IMR-90 (cell line): ENCODE data around the gene EFHC2. TPM values are rescaled to one million over a fixed set of nuclear protein-coding genes. Genes with fewer than 3 reads are reported as not detected.

Experiments used
- ATAC-seq: fragments of 200-7000 bp; cut with Tn5 transposase; 2 replicates; pipeline ENCODE4 v1.9.1; 2020; ENCODE audit warnings: low read depth, mild to moderate bottlenecking, moderate library complexity
- BruUV-seq: library from RNA; stranded (reverse); fragments of 400-500 nt; replicated peaks from 2 replicates; lab custom pipeline; 2021; lab: Mats Ljungman, UMichigan
- CTCF ChIA-PET: fragments of 300-600 bp; formaldehyde crosslinking; extraction: SDS; loops from one replicate; lab custom pipeline; 2021; ENCODE audit warnings: antibody characterized with exemption; lab: Yijun Ruan, JAX
- POLR2A ChIA-PET: fragments of 300-600 bp; sonication (Branson Sonifier 250); formaldehyde crosslinking; loops from one replicate; lab custom pipeline; 2022; ENCODE audit warnings: antibody characterized with exemption; ENCODE audit not compliant: unreplicated experiment; lab: Charles Lee
- DNase-seq: peaks from one replicate; pipeline ENCODE4 v3.0.0; 2013
- H2AFZ ChIP-seq: replicated peaks from 2 replicates; pipeline ENCODE3; 2013; ENCODE audit warnings: low read length, mild to moderate bottlenecking; ENCODE audit not compliant: poor library complexity
- H2AK5ac ChIP-seq: 2 replicates; pipeline ENCODE4 v1.6.1; 2013; ENCODE audit warnings: low read depth, low read length, inconsistent platforms
- H2AK9ac ChIP-seq: replicated peaks from 2 replicates; pipeline ENCODE3; 2013; ENCODE audit warnings: mild to moderate bottlenecking, low read depth, low read length, moderate library complexity; ENCODE audit not compliant: poor library complexity
- H2BK120ac ChIP-seq: 2 replicates; pipeline ENCODE4 v1.6.1; 2013; ENCODE audit warnings: low read depth, low read length, inconsistent platforms
- H2BK15ac ChIP-seq: 3 replicates; pipeline ENCODE4 v1.6.1; 2013; ENCODE audit warnings: low read depth, low read length, inconsistent platforms
- H2BK20ac ChIP-seq: 2 replicates; pipeline ENCODE4 v1.6.1; 2013; ENCODE audit warnings: low read depth, mild to moderate bottlenecking, inconsistent platforms, low read length, moderate library complexity
- H2BK5ac ChIP-seq: 2 replicates; pipeline ENCODE4 v1.6.1; 2013; ENCODE audit warnings: mild to moderate bottlenecking, low read depth, low read length, inconsistent platforms; ENCODE audit not compliant: poor library complexity, severe bottlenecking
- H3K14ac ChIP-seq: replicated peaks from 2 replicates; pipeline ENCODE4 v1.6.1; 2013; ENCODE audit warnings: low read depth, low read length, inconsistent platforms
- H3K18ac ChIP-seq: 2 replicates; pipeline ENCODE4 v1.6.1; 2013; ENCODE audit warnings: low read depth, low read length, control low read depth
- H3K23ac ChIP-seq: 2 replicates; pipeline ENCODE4 v1.6.1; 2013; ENCODE audit warnings: low read depth, low read length, inconsistent platforms
- H3K27ac ChIP-seq: 2 replicates; pipeline ENCODE4 v1.5.1; 2013; ENCODE audit warnings: mild to moderate bottlenecking, control low read depth, low read length; ENCODE audit not compliant: insufficient read depth
- H3K27me3 ChIP-seq: 2 replicates; pipeline ENCODE4 v1.6.1; 2013; ENCODE audit warnings: low read length; ENCODE audit not compliant: control insufficient read depth, insufficient read depth
- H3K36me3 ChIP-seq: 2 replicates; pipeline ENCODE4 v1.6.1; 2013; ENCODE audit warnings: low read length, mixed read lengths; ENCODE audit not compliant: control insufficient read depth, insufficient read depth
- H3K4ac ChIP-seq: 2 replicates; pipeline ENCODE4 v1.6.1; 2013; ENCODE audit warnings: low read depth, low read length, inconsistent platforms
- H3K4me1 ChIP-seq: 2 replicates; pipeline ENCODE4 v1.6.1; 2013; ENCODE audit warnings: low read length, mixed read lengths; ENCODE audit not compliant: control insufficient read depth, insufficient read depth
- H3K4me2 ChIP-seq: 2 replicates; pipeline ENCODE4 v1.6.1; 2013; ENCODE audit warnings: low read depth, mild to moderate bottlenecking, control low read depth, low read length, moderate library complexity
- H3K4me3 ChIP-seq: 2 replicates; pipeline ENCODE4 v1.5.1; 2013; ENCODE audit warnings: low read depth, mild to moderate bottlenecking, control low read depth, low read length, moderate library complexity; ENCODE audit not compliant: insufficient read depth
- H3K56ac ChIP-seq: 2 replicates; pipeline ENCODE4 v1.6.1; 2013; ENCODE audit warnings: low read length, inconsistent platforms; ENCODE audit not compliant: insufficient read depth; ENCODE audit errors: extremely low read depth
- H3K79me1 ChIP-seq, 2 experiments: 2 replicates each; pipeline ENCODE4 v1.6.1; 2013; ENCODE audit warnings: low read length in 2 of 2, inconsistent platforms in 1 of 2, low read depth in 1 of 2
- H3K9ac ChIP-seq: 2 replicates; pipeline ENCODE4 v1.6.1; 2013; ENCODE audit warnings: low read depth, low read length, control low read depth
- H3K9me1 ChIP-seq: 2 replicates; pipeline ENCODE4 v1.6.1; 2013; ENCODE audit warnings: low read length, inconsistent platforms; ENCODE audit not compliant: insufficient read depth
- H3K9me3 ChIP-seq: 2 replicates; pipeline ENCODE4 v1.6.1; 2013; ENCODE audit warnings: low read length; ENCODE audit not compliant: control insufficient read depth, insufficient read depth
- H4K20me1 ChIP-seq: 2 replicates; pipeline ENCODE4 v1.6.1; 2013; ENCODE audit warnings: low read length, inconsistent platforms; ENCODE audit not compliant: insufficient read depth
- H4K5ac ChIP-seq: 2 replicates; pipeline ENCODE4 v1.6.1; 2013; ENCODE audit warnings: mild to moderate bottlenecking, low read depth, low read length, control low read depth
- H4K8ac ChIP-seq, 2 experiments: 2 replicates each; pipeline ENCODE4 v1.6.1; 2013; ENCODE audit warnings: low read depth in 2 of 2, low read length in 2 of 2, control low read depth in 1 of 2, inconsistent platforms in 1 of 2
- H4K91ac ChIP-seq: 2 replicates; pipeline ENCODE4 v1.6.1; 2013; ENCODE audit warnings: low read depth, low read length, inconsistent platforms; ENCODE audit not compliant: insufficient read depth
- BHLHE40 ChIP-seq: fragments of 150-350 bp; IDR thresholded peaks from 2 replicates; pipeline ENCODE4 v1.6.1; 2016; ENCODE audit warnings: mild to moderate bottlenecking, low read depth, low read length
- MAFK ChIP-seq: IDR thresholded peaks from 2 replicates; pipeline ENCODE4 v1.6.1; 2012; ENCODE audit warnings: low read depth, low read length, improper control_type of control experiment
- MXI1 ChIP-seq: IDR thresholded peaks from 2 replicates; pipeline ENCODE4 v1.6.1; 2012; ENCODE audit warnings: low read depth, mild to moderate bottlenecking, low read length, moderate library complexity, borderline replicate concordance
- NFE2L2 ChIP-seq: fragments of 150-350 bp; IDR thresholded peaks from 2 replicates; pipeline ENCODE4 v1.6.1; 2016; ENCODE audit warnings: low read depth, mild to moderate bottlenecking, low read length
- POLR2A ChIP-seq: IDR thresholded peaks from 2 replicates; pipeline ENCODE4 v1.6.1; 2012; ENCODE audit warnings: mild to moderate bottlenecking, low read depth, low read length
- RAD21 ChIP-seq: IDR thresholded peaks from 2 replicates; pipeline ENCODE4 v1.6.1; 2012; ENCODE audit warnings: low read length, improper control_type of control experiment
- RFX5 ChIP-seq: IDR thresholded peaks from 2 replicates; pipeline ENCODE4 v1.8.0; 2012; ENCODE audit warnings: low read depth, mild to moderate bottlenecking, low read length, moderate library complexity
- SMC3 ChIP-seq: fragments of 150-350 bp; IDR thresholded peaks from 2 replicates; pipeline ENCODE4 v1.6.1; 2016; ENCODE audit warnings: low read depth, mild to moderate bottlenecking, antibody characterized with exemption, low read length, moderate library complexity
- WGBS, 2 experiments: methylation state at CpG; one replicate each; pipeline versions ENCODE4 v1.1.5 to v1.1.7; 2013; ENCODE audit warnings: missing lambda C conversion rate in 2 of 2; ENCODE audit not compliant: insufficient read length in 1 of 2; ENCODE audit errors: extremely low coverage in 2 of 2; 5-methylcytosine and 5-hydroxymethylcytosine counted together
- dilution Hi-C: fragments of 300-500 bp; cut with HindIII; formaldehyde crosslinking; loops from one replicate; pipeline ENCODE4 v1.14.3; 2018; ENCODE audit warnings: low sequenced_read_pairs; ENCODE audit not compliant: unreplicated experiment
- in situ Hi-C: fragments of 300-500 bp; cut with MboI; formaldehyde crosslinking; loops from 3 replicates; pipeline ENCODE4 v1.14.3; 2019; ENCODE audit warnings: low sequenced_read_pairs, inconsistent platforms, mixed read lengths
- intact Hi-C: fragments of 100-400 bp; cut with micrococcal nuclease; formaldehyde crosslinking; loops from 2 replicates; pipeline ENCODE4 v1.10.0; 2022
- polyA plus RNA-seq, 3 experiments: library from polyadenylated mRNA; depleted of rRNA; stranded (reverse); fragments of >200 nt; gene quantifications; 2 replicates each; pipeline ENCODE4 v1.2.3, GENCODE V29; 2012; ENCODE audit warnings: low replicate concordance in 1 of 3
- total RNA-seq: library from RNA; depleted of rRNA; stranded (reverse); fragments of >200 nt; gene quantifications from 2 replicates; pipeline ENCODE4 v1.2.3, GENCODE V29; 2012
- TF ChIP-seq, protein P1 (sequence below): fragments of 150-350 bp; IDR thresholded peaks from 2 replicates; pipeline ENCODE4 v1.6.1; 2017; ENCODE audit warnings: mild to moderate bottlenecking, antibody characterized with exemption, low read length, low read depth
- TF ChIP-seq, protein P2 (sequence below): fragments of 150-350 bp; IDR thresholded peaks from 2 replicates; pipeline ENCODE4 v1.6.1; 2016; ENCODE audit warnings: low read depth, mild to moderate bottlenecking, low read length, moderate library complexity, borderline replicate concordance

Gene EFHC2
- total and polyA plus RNA-seq, 2 of the 4 experiments (the other 2 are of a cell fraction): 0.18 to 0.24 TPM

DNA sequence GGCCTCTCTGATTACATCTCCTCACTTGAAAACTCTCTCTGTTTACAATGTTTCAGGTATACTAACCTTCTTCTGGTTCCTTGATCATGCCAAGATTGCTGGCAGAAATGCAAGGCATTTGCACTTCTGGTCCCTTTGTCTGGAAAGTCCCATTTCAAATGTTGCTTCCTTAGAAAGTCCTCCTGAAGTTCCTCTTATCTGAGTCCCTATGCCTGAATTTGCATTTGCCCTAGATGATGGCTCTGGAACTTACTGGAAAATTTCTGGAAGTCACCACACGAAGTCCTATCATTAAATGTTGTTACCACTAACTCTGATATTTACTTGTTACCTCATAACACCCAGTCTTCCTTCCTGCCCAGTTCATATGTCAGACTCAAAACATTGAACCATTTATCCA, 176.4 kb downstream of the EFHC2 start:
- BruUV-seq: no TSS peak
- Histone ChIP-seq H2BK20ac (no peak overlapping the region), H3K27ac (no peak overlapping the region), H2AFZ (no peak overlapping the region), H4K5ac (no peak overlapping the region), H3K36me3 (no peaks in the 10 kb centered on the region), H3K27me3 (peaks cover 4% of the 10 kb centered on the region; the same call in 1 of the 2 replicates), H2BK5ac (no peak overlapping the region), H3K4me2 (no peak overlapping the region), H3K4me1 (no peaks in the 10 kb centered on the region), H4K8ac (no peak overlapping the region), H3K79me1 (no peaks in the 10 kb centered on the region), H2BK120ac (no peak overlapping the region), H3K14ac (no peak overlapping the region), H4K91ac (no peak overlapping the region), H3K56ac (no peak overlapping the region), H3K4ac (no peak overlapping the region), H4K20me1 (no peaks in the 10 kb centered on the region), H3K9me3 (no peaks in the 10 kb centered on the region), H3K9me1 (no peaks in the 10 kb centered on the region), H3K4me3 (no peak overlapping the region), H3K9ac (no peak overlapping the region), H2AK9ac (no peak overlapping the region), H3K23ac (no peak overlapping the region), H2AK5ac (no peak overlapping the region), H2BK15ac (no peak overlapping the region), H3K18ac (no peak overlapping the region)
- no peak for ATAC-seq
- DNase-seq: no peak
- POLR2A ChIA-PET: no interaction called here
- dilution Hi-C loops (no loop called here), intact Hi-C loops (no loop called here), in situ Hi-C loops (no loop called here)
- CTCF ChIA-PET: interaction anchor here (0.6 kb wide), 1 partner anchor 1813 kb away, joined by 3 read pairs; no protein-coding TSS in a partner anchor
- WGBS, 2 experiments: no CpG with 5 or more reads among the region's 1 CpG
- TF ChIP-seq, protein P1, sequence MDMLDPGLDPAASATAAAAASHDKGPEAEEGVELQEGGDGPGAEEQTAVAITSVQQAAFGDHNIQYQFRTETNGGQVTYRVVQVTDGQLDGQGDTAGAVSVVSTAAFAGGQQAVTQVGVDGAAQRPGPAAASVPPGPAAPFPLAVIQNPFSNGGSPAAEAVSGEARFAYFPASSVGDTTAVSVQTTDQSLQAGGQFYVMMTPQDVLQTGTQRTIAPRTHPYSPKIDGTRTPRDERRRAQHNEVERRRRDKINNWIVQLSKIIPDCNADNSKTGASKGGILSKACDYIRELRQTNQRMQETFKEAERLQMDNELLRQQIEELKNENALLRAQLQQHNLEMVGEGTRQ: no peak
- TF ChIP-seq POLR2A (no peak), MAFK (no peak), RAD21 (no peak), NFE2L2 (no peak), BHLHE40 (no peak), RFX5 (no peak), SMC3 (no peak), MXI1 (no peak)
- TF ChIP-seq, protein P2, sequence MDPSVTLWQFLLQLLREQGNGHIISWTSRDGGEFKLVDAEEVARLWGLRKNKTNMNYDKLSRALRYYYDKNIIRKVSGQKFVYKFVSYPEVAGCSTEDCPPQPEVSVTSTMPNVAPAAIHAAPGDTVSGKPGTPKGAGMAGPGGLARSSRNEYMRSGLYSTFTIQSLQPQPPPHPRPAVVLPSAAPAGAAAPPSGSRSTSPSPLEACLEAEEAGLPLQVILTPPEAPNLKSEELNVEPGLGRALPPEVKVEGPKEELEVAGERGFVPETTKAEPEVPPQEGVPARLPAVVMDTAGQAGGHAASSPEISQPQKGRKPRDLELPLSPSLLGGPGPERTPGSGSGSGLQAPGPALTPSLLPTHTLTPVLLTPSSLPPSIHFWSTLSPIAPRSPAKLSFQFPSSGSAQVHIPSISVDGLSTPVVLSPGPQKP: no peak
